Ramos (cell line): ENCODE measurements around the gene ADGRB3.

Experiments used
- in situ Hi-C: fragments of 300-500 bp; cut with MboI; formaldehyde crosslinking; loops from one replicate; pipeline ENCODE4 v1.14.3; 2022; ENCODE audit warnings: low sequenced_read_pairs; ENCODE audit not compliant: unreplicated experiment

Gene ADGRB3

GRCh38 chr6:69146385-69146784 lies 511.3 kb downstream of the ADGRB3 start:
- in situ Hi-C loops = no loop called here

DNA sequence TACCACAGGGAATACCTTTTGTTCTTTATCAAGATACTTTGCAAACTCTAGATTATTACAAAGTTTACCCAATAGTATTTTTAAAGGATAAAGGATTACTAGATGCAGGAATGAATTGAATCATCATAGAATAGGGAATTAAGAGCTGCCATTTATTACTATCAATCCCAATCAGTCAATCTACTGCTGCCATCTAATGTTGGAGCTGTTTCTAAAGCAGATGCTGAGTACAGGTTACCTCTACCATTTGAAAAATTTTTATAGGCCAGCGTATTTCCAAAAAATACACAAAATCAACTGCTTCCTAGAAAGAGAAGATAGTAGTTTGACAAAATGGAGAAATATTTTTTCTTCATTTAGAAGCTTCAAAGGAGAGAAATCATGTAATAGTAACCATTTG lies 520.4 kb downstream of the ADGRB3 start:
- in situ Hi-C loops = no loop called here

GRCh38 chr6:69162811-69163210 lies 527.7 kb downstream of the ADGRB3 start:
- in situ Hi-C loops = no loop called here

DNA sequence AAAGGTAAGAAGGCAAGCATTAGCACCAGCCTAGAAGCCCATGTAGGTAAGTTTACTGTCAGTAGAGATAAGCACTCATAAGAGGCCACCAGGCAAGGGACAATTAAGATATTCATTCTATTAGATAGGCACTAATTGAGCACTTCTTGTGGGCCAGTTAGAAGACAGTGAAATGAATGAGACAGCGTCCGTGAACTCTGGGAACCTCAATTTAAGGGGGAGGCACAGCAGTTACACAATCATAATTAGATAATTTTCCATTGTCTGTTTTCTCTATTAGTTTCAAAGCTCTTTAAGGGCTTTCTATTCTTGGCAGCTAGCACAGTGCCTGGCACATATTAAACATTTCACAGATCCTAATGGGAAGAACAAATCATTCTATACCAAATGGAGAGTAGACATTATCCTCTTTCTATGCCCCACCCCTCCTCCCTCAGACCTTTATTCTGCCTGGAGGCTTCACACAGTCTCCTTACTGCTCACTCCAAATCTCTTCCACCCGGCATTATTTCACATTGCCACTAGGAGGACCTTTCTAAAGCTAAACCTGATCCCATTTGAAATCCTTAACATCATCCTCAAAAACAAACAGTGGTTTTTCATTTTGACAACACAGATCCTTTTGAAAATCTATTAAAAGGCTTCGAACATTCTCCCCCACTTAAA lies 529.6 kb downstream of the ADGRB3 start:
- in situ Hi-C loops = no loop called here

- in situ Hi-C loops = no loop called here
Measured at GRCh38 chr6:69179681-69180080, 544.6 kb downstream of the ADGRB3 start.

- in situ Hi-C loops = no loop called here
Measured at GRCh38 chr6:69180361-69181067, 545.4 kb downstream of the ADGRB3 start.

GRCh38 chr6:69181964-69182363 lies 546.9 kb downstream of the ADGRB3 start:
- in situ Hi-C loops = no loop called here

DNA sequence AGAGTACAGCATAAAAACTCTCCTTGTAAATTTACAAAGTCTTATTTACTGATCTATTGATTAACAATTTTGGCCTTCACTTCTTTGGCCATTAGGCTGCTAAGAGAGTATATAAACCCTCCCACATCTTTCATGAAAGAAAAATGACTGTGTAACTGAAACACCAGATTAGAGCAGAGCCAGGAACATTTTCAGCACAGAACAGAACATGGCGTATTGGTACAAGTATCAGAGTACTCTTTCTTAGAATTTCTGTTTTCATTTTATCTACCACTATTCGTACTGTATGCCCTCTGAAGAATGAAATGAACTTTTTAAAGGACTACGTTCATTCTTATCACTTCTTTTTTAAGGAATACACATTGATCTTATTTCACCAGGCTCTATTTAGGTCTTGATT lies 550.2 kb downstream of the ADGRB3 start:
- in situ Hi-C loops = no loop called here

DNA sequence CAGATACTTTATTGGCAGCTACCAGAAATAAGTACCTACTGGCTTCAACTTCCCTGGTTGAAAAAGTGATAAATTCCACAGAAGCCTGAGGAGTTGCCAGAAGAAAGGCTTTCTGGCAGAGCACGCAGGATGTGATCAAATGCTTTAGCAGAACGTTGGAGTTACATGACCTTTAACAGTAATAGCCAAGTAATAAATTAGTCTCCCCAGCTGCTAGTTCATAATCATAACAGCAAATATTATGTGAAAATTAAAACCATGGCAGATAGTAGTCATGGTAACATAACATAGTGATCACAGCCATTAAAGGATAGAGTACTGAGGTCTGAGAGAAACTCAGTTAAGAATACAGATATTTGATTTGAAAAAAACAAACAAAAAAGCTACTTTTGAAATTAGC lies 567.7 kb downstream of the ADGRB3 start:
- in situ Hi-C loops = no loop called here

DNA sequence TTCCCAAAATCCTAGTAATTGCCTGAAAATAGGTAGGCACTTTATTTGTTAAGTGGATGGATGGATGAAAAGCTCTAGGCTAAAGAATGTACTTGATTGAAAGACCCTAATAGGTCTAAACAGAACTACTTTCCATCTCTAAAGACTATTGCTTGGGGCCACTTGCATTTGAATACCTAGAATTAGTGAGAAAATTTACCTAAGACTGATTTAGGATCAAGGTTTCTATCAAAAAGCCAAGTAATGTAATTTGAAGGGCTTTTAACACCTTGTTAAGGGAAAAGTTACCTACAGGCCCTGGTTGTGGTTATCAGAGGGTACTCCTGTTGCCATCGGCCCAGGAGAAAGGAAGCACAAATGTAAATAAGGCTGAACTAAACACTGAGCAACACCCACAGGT lies 581.0 kb downstream of the ADGRB3 start:
- in situ Hi-C loops = no loop called here

DNA sequence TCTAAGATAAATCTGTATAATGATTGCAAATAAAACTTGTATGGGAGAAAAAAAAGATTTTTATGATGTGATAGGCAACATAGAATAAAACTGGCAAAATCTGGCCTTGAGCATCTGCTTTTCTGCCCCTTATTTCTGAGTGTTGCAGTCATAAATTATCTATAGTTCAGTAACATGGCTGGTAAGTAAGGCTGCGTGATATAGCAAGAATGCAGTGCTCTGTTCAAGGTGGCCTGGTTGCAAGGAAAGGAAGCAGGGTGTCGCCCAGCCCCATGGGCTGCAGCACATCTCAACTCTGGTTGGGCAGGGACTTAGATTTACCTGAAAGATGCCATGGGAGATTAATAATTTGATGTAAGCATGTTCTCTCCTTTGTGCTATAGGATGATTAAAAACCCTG lies 582.3 kb downstream of the ADGRB3 start:
- in situ Hi-C loops = no loop called here

GRCh38 chr6:69220375-69220774 lies 585.3 kb downstream of the ADGRB3 start:
- in situ Hi-C loops = no loop called here

DNA sequence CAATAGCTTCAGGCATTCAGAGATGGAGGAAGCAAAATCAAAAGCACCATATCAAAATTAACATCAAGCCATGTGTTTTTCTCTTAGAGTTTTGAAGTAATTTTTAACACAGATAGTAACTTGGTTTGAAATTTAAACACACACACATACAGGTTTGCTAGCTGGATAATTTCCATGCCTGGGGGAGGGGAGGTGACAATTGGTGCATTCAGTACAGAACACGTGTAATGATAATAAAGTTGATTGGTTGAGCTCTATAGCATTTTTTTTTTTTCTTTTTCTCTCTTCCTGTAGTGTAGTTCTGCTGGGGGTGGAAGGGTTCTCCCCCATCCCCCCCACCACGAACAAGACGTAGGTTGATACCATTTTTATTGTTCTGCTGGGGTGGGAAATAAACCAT lies 596.9 kb downstream of the ADGRB3 start:
- in situ Hi-C loops = no loop called here

DNA sequence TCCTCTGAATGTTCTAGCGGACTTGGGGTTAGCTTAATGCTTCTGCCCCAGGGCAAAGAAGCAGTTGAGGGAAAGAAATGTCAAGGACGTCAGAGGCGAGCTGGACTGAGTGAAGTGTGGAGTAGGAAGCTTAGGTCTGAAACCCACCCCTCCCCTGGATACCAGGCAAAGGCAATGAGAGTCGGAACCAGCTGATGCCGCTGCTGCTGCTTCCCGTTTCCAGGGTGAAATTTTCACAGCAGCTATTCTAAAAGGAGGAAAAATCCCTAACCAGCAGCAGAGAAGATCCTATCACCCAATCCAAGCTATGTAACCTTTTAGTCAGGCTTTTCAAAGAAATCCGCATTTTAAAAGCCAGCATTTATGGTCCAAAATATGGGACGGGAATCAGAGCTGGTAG lies 597.4 kb downstream of the ADGRB3 start:
- in situ Hi-C loops = no loop called here

GRCh38 chr6:69232911-69233448 lies 597.9 kb downstream of the ADGRB3 start:
- in situ Hi-C loops = no loop called here

DNA sequence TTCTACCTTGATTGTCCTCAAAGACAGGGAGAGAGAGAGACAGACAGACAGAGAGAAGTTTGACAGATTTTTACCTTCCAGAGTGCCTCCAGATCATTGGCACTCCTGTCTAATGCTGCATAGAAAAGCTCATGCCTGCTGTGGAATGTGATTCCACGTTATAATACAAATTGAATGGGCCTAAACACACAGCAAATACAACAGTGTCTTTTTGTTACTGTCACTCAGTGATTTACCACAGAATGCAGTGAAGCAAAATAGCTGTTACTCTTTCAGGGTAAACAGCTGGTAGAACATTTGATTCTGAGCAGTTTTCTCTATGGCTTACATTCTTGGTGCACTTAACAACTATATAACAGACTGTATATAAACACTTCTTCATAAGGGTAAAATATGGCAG lies 603.0 kb downstream of the ADGRB3 start:
- in situ Hi-C loops = no loop called here

- in situ Hi-C loops = no loop called here
Measured at GRCh38 chr6:69246983-69247382, 611.9 kb downstream of the ADGRB3 start.

- in situ Hi-C loops = no loop called here
Measured at GRCh38 chr6:69261010-69261409, 625.9 kb downstream of the ADGRB3 start.

GRCh38 chr6:69263297-69263696 lies 628.2 kb downstream of the ADGRB3 start:
- in situ Hi-C loops = no loop called here

- in situ Hi-C loops = no loop called here
Measured at GRCh38 chr6:69265090-69265489, 630.0 kb downstream of the ADGRB3 start.

GRCh38 chr6:69265706-69266105 lies 630.6 kb downstream of the ADGRB3 start:
- in situ Hi-C loops = no loop called here

DNA sequence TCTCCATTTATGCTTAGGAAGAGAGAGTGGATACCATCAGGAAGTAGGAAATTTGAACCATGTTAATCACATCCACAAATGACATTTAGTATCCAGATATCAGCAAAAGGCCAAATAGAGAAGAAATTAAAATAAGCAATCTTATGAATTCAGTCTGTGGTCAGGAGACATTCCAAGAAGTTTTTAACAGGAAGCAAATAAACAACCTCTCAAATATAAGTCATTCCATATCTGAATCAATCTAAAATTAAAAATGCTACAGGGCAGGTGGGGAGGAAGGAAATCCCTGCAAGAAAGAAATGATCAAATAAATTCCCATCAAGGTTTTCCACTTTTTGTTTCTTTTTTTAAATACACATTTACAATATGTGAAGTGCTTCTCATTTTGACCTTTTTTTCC lies 641.1 kb downstream of the ADGRB3 start:
- in situ Hi-C loops = no loop called here
